Measurements from ENCODE around the gene HOXA6.

GRCh38 chr7:27181795-27182275 is 34.3 kb upstream of the HOXA6 start:
- TF ChIP-seq POLR2A (IDR thresholded peaks at IDR 0.05; ENCODE audit: low read depth, low read length) (no peak), POLR2AphosphoS5 (IDR thresholded peaks at IDR 0.05; ENCODE audit: low read depth, low read length) (no peak)

All from GM12892 (cell line).